ENCODE results near the gene CCSER1.

GRCh38 chr4:91111556-91111955 lies 984.4 kb downstream of the CCSER1 start:
- TF ChIP-seq EZH2 (IDR thresholded peaks at IDR 0.05) (no peak), FOXP2 (optimal IDR thresholded peaks at IDR 0.05; ENCODE audit: control extremely low read depth, extremely low read length, insufficient read depth) (no peak), POLR2AphosphoS5 (IDR thresholded peaks at IDR 0.05; ENCODE audit: borderline replicate concordance, low read depth, low read length) (no peak)

Measured in SK-N-MC (cell line).